Testis (tissue), 2 donors: ENCODE measurements around the gene LHCGR.

Experiments
- POLR2A ChIP-seq: fragments of 450-650 bp; IDR thresholded peaks from one replicate; pipeline ENCODE4 v1.6.1; 2017; ENCODE audit warnings: antibody characterized with exemption, mild to moderate bottlenecking, moderate library complexity
- TF ChIP-seq, protein P1 (sequence below), 3 experiments: fragments of 450-650 bp in 2 of 3; fragments of 200-600 bp in 1 of 3; sonication (generic) in 1 of 3; IDR thresholded peaks; one replicate each; pipeline ENCODE4 v1.5.1; 2016 to 2019; ENCODE audit warnings: antibody characterized with exemption in 3 of 3, mild to moderate bottlenecking in 2 of 3, moderate library complexity in 1 of 3

DNA sequence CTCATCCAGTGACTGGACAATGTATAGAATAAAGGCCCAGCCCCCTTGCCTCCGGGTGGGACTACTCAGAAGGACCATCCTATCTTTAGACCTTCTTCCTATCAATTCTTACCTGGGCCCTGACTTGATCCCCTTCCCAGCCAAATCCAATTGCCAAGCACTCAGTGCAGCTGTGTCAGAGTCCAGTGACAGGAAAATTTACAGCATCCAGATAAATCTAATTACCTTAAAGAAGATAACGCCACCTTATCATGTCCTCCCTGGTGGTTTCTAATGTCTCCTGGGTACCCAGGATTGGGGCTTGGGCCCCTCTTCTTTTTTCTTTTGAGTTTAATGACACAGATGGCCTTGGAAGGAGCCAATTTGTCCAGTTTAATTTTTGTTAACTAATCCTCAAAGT lies 19.3 kb downstream of the LHCGR start:
- no peak for TF ChIP-seq POLR2A
- TF ChIP-seq, protein P1, sequence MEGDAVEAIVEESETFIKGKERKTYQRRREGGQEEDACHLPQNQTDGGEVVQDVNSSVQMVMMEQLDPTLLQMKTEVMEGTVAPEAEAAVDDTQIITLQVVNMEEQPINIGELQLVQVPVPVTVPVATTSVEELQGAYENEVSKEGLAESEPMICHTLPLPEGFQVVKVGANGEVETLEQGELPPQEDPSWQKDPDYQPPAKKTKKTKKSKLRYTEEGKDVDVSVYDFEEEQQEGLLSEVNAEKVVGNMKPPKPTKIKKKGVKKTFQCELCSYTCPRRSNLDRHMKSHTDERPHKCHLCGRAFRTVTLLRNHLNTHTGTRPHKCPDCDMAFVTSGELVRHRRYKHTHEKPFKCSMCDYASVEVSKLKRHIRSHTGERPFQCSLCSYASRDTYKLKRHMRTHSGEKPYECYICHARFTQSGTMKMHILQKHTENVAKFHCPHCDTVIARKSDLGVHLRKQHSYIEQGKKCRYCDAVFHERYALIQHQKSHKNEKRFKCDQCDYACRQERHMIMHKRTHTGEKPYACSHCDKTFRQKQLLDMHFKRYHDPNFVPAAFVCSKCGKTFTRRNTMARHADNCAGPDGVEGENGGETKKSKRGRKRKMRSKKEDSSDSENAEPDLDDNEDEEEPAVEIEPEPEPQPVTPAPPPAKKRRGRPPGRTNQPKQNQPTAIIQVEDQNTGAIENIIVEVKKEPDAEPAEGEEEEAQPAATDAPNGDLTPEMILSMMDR (IDR thresholded peaks at IDR 0.05) = no peak
